ENCODE data around the gene GUCA2B. TPM values are rescaled to one million over a fixed set of nuclear protein-coding genes. Genes with fewer than 3 reads are reported as not detected.

GUCA2B gene
- total RNA-seq, 4 donors from 2014 or later: not detected

GRCh38 chr1:42186152-42186551 lies 32.9 kb downstream of the GUCA2B start:
- DNase-seq (ENCODE audit: low spot score) (no peak), ATAC-seq (ENCODE audit: low FRiP score) (no peak)
- TF ChIP-seq CTCF (IDR thresholded peaks at IDR 0.05): no peak

- DNase-seq (ENCODE audit: low spot score) (no peak), ATAC-seq (ENCODE audit: low FRiP score) (no peak)
- no peak for TF ChIP-seq CTCF (IDR thresholded peaks at IDR 0.05)
These were observed 37.0 kb downstream of the GUCA2B start for GRCh38 chr1:42189931-42190853.

GRCh38 chr1:42191319-42191718 lies 38.1 kb downstream of the GUCA2B start:
- no peak for TF ChIP-seq CTCF (IDR thresholded peaks at IDR 0.05)
- ATAC-seq (ENCODE audit: low FRiP score) (no peak), DNase-seq (ENCODE audit: low spot score) (no peak)

GRCh38 chr1:42192106-42192505 lies 38.9 kb downstream of the GUCA2B start:
- ATAC-seq (ENCODE audit: low FRiP score): no peak
- no peak for TF ChIP-seq CTCF (IDR thresholded peaks at IDR 0.05)
- no peak for DNase-seq (ENCODE audit: low spot score)

- ATAC-seq (ENCODE audit: low FRiP score) (no peak), DNase-seq (ENCODE audit: low spot score) (no peak)
- no peak for TF ChIP-seq CTCF (IDR thresholded peaks at IDR 0.05)
These were observed 42.6 kb downstream of the GUCA2B start for GRCh38 chr1:42195841-42196240.

GRCh38 chr1:42198251-42198650 lies 45.0 kb downstream of the GUCA2B start:
- DNase-seq (ENCODE audit: low spot score) (no peak), ATAC-seq (ENCODE audit: low FRiP score) (no peak)
- TF ChIP-seq CTCF (IDR thresholded peaks at IDR 0.05): no peak

- DNase-seq (ENCODE audit: low spot score): no peak
- TF ChIP-seq CTCF (IDR thresholded peaks at IDR 0.05): no peak
- ATAC-seq (ENCODE audit: low FRiP score): no peak
These were observed 48.8 kb downstream of the GUCA2B start for GRCh38 chr1:42201986-42202385.

Measured in omental fat pad (tissue), 4 donors.